Measurements from ENCODE around the gene TSC2. TPM values are rescaled to one million over a fixed set of nuclear protein-coding genes. Genes with fewer than 3 reads are reported as not detected.

The TSC2 gene
- total and polyA plus RNA-seq, 4 donors, result 36.5 to 146 (median 72.7) TPM

DNA sequence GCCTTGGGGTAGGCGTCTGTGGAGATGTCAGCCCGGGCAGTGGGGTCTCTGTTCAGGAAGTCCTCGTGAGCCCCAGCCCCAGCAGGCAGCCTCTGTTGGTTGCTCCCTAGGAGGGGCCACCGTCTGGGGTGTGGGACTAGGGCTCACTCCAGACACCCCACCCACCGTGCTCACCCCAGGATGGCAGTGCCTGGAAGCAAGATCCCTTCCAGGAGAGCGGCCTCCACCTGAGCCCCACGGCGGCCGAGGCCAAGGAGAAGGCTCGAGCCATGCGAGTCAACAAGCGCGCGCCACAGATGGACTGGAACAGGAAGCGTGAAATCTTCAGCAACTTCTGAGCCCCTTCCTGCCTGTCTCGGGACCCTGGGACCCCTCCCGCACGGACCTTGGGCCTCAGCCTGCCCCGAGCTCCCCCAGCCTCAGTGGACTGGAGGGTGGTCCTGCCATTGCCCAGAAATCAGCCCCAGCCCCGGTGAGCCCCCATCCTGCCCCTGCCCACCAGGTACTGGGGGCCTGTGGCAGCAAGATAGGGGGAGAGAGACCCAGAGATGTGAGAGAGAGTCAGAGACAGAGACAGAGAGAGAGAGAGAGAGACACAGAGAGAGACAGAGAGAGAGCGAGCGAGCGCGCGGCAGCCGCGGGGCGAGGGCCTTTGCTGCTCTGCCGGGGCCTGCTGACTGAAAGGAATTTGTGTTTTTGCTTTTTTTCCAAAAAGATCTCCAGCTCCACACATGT lies 10.0 kb upstream of the TSC2 start:
- H3K9me3 ChIP-seq (ENCODE audit: control insufficient read depth in 4 of 4, insufficient read depth in 3 of 4, low read length in 3 of 4), result no peaks in the 10 kb centered on the region
- H3K4me3 ChIP-seq, result no peak overlapping the region
- peaks cover 3 to 93% (median 63%) of the 10 kb centered on the region in 5 donors for H3K4me1 ChIP-seq (ENCODE audit: control insufficient read depth in 5 of 5, insufficient read depth in 5 of 5, low read length in 5 of 5)
- DNase-seq (no peak), ATAC-seq (ENCODE audit: insufficient read depth, low FRiP score) (no peak)
- TF ChIP-seq, protein P1, sequence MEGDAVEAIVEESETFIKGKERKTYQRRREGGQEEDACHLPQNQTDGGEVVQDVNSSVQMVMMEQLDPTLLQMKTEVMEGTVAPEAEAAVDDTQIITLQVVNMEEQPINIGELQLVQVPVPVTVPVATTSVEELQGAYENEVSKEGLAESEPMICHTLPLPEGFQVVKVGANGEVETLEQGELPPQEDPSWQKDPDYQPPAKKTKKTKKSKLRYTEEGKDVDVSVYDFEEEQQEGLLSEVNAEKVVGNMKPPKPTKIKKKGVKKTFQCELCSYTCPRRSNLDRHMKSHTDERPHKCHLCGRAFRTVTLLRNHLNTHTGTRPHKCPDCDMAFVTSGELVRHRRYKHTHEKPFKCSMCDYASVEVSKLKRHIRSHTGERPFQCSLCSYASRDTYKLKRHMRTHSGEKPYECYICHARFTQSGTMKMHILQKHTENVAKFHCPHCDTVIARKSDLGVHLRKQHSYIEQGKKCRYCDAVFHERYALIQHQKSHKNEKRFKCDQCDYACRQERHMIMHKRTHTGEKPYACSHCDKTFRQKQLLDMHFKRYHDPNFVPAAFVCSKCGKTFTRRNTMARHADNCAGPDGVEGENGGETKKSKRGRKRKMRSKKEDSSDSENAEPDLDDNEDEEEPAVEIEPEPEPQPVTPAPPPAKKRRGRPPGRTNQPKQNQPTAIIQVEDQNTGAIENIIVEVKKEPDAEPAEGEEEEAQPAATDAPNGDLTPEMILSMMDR (IDR thresholded peaks at IDR 0.05; ENCODE audit: control extremely low read depth, extremely low read depth), result no peak
- H3K27me3 ChIP-seq (ENCODE audit: control insufficient read depth in 3 of 3, insufficient read depth in 3 of 3, low read length in 2 of 3), result no peaks in the 10 kb centered on the region
- WGBS, 2 donors, result 70 to 78% methylated on average over 29 of the region's 29 CpGs
- peak overlapping the region in 1 of 2 donors; percentile 68 for H3K9ac ChIP-seq (ENCODE audit: insufficient read depth in 1 of 2, low read length in 2 of 2)
- H3K36me3 ChIP-seq (ENCODE audit: control insufficient read depth in 4 of 4, insufficient read depth in 4 of 4, low read length in 4 of 4), result peaks cover 0 to 23% (median 12%) of the 10 kb centered on the region in 4 donors
- H3K27ac ChIP-seq (ENCODE audit: low read depth in 1 of 2, low read length in 1 of 2), result peak overlapping the region; percentile 70 to 91

DNA sequence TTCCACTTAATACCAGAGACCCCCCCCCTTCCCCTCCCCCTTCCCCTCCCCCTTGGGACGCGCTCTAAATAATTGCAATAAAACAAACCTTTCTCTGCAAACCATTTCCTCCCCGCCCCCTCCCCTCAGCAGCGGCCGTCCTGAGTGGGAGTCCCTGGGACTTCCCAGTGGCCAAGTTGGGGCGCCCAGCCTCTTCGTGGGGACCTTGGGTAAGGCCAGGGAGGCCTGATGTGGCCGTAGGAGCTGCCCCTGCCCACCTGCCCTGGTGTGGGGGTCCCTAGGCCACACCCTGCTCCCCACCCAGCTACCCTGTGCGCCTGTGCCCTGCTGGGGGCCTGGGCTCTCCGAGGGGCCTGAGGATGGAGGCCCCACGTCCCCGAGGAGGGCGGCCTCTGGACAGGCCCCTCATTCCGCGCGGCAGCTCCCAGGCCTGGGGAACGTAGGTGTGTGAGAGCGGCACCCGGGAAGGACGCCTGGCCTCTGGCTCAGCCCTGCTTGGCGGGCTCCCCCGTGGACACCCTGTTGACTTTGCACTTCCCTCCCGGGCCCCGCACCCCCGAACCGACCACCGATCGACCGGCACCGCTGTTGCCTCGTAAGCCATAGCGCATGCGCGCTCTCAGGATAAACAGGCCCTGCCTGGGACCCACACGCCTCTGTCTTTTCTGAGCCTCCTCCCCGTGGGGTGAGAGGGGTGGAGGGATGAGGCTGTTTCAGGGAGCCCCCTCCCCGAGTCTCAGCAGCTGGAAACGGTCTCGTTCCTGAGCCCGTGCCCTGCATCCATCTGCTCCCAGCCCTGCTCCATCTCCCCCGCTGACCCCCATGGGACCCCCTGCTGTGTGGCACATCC lies 9.2 kb upstream of the TSC2 start:
- peak; percentile 93 to 97 (median 96) for DNase-seq
- ATAC-seq (ENCODE audit: insufficient read depth, low FRiP score), result no peak
- 62 to 66% methylated on average over 41 of the region's 41 CpGs for WGBS, 2 donors
- Histone ChIP-seq H3K4me3 (no peak overlapping the region), H3K9ac (ENCODE audit: insufficient read depth in 1 of 2, low read length in 2 of 2) (no peak overlapping the region), H3K27ac (ENCODE audit: low read depth in 1 of 2, low read length in 1 of 2) (peak overlapping the region; percentile 70 to 89), H3K4me1 (ENCODE audit: control insufficient read depth in 5 of 5, insufficient read depth in 5 of 5, low read length in 5 of 5) (peaks cover 3 to 93% (median 70%) of the 10 kb centered on the region in 5 donors), H3K36me3 (ENCODE audit: control insufficient read depth in 4 of 4, insufficient read depth in 4 of 4, low read length in 4 of 4) (peaks cover 0 to 20% (median 12%) of the 10 kb centered on the region in 4 donors), H3K27me3 (ENCODE audit: control insufficient read depth in 3 of 3, insufficient read depth in 3 of 3, low read length in 2 of 3) (no peaks in the 10 kb centered on the region), H3K9me3 (ENCODE audit: control insufficient read depth in 4 of 4, insufficient read depth in 3 of 4, low read length in 3 of 4) (no peaks in the 10 kb centered on the region)
- TF ChIP-seq, protein P1 (IDR thresholded peaks at IDR 0.05; ENCODE audit: control extremely low read depth, extremely low read depth), result no peak

DNA sequence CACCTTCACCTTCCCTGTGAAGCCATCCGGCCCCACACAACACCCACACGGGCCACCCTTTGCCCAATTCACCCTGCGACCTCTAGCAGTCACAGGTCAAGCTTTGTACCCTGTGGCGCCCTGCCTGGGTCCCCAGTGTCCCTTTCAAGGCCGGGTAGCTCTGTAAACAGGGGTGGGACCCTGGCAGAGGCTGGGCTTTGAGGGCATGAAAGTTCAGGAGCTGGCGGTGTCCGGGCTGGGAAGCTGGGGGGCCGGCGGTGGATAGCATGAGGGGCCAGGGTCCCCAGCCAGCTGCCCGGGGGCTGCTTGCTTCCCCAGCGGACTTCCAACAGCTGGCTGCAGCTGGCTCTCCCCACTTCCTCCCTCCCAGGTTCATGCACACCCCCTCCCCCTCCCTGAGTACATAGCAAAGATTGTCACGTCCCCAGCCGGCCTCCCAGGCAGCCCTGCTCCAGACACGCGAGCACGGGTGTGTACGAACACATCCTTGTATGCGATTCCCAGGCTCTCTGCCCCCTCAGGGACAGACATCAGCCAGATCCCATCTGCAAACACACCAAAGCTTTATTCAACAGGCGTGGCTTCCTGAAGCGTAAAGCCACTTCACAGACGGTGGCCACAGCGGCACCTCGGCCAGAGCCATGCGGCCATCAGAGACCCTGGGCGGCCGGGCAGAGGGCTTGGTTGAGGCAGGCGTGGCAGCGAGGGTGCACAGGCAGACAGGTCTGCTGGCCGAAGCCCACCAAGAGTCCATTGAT lies 8.3 kb upstream of the TSC2 start:
- Histone ChIP-seq H3K4me1 (ENCODE audit: control insufficient read depth in 5 of 5, insufficient read depth in 5 of 5, low read length in 5 of 5) (peaks cover 3 to 89% (median 70%) of the 10 kb centered on the region in 5 donors), H3K27ac (ENCODE audit: low read depth in 1 of 2, low read length in 1 of 2) (peak overlapping the region; percentile 70 to 89), H3K9ac (ENCODE audit: insufficient read depth in 1 of 2, low read length in 2 of 2) (no peak overlapping the region), H3K36me3 (ENCODE audit: control insufficient read depth in 4 of 4, insufficient read depth in 4 of 4, low read length in 4 of 4) (peaks cover 0 to 20% (median 12%) of the 10 kb centered on the region in 4 donors), H3K27me3 (ENCODE audit: control insufficient read depth in 3 of 3, insufficient read depth in 3 of 3, low read length in 2 of 3) (no peaks in the 10 kb centered on the region), H3K4me3 (no peak overlapping the region), H3K9me3 (ENCODE audit: control insufficient read depth in 4 of 4, insufficient read depth in 3 of 4, low read length in 3 of 4) (no peaks in the 10 kb centered on the region)
- TF ChIP-seq, protein P1 (IDR thresholded peaks at IDR 0.05; ENCODE audit: control extremely low read depth, extremely low read depth), result no peak
- peak; percentile 99 to 100 (median 99) for DNase-seq
- no peak for ATAC-seq (ENCODE audit: insufficient read depth, low FRiP score)
- WGBS, 2 donors, result 37 to 56% methylated on average over 29 of the region's 29 CpGs
